IgD-negative memory B cell (primary cell): Measurements from ENCODE around the gene SLC23A2. TPM values are rescaled to one million over a fixed set of nuclear protein-coding genes. Genes with fewer than 3 reads are reported as not detected.

Experiments
- H3K27ac Mint-ChIP-seq, 3 donors: one replicate each; pipeline ENCODE4 v1.8.0; 2020 to 2022; ENCODE audit warnings: mild to moderate bottlenecking in 3 of 3, mixed read lengths in 3 of 3, moderate library complexity in 1 of 3
- H3K27me3 Mint-ChIP-seq: one replicate; pipeline ENCODE4 v1.8.0; 2021; ENCODE audit warnings: mixed read lengths
- H3K36me3 Mint-ChIP-seq: one replicate; pipeline ENCODE4 v1.8.0; 2020; ENCODE audit warnings: mild to moderate bottlenecking, mixed read lengths
- H3K4me1 Mint-ChIP-seq, 3 donors: one replicate each; pipeline ENCODE4 v1.8.0; 2020 to 2022; ENCODE audit warnings: mixed read lengths in 3 of 3, mild to moderate bottlenecking in 1 of 3
- H3K4me3 Mint-ChIP-seq, 4 donors: one replicate each; pipeline ENCODE4 v1.8.0; 2020 to 2022; ENCODE audit warnings: mild to moderate bottlenecking in 4 of 4, mixed read lengths in 4 of 4, moderate library complexity in 3 of 4
- H3K9me3 Mint-ChIP-seq, 3 donors: one replicate each; pipeline ENCODE4 v1.8.0; 2020 to 2021; ENCODE audit warnings: mixed read lengths in 3 of 3, mild to moderate bottlenecking in 1 of 3
- polyA plus RNA-seq: library from polyadenylated mRNA; unstranded; fragments of 300-500 nt; fragmentation: Illumina TruSeq; gene quantifications from one replicate; pipeline ENCODE4 v1.2.3, GENCODE V29; 2021

Gene SLC23A2
- polyA plus RNA-seq, 1 donor from 2014 or later: 11.3 TPM

DNA sequence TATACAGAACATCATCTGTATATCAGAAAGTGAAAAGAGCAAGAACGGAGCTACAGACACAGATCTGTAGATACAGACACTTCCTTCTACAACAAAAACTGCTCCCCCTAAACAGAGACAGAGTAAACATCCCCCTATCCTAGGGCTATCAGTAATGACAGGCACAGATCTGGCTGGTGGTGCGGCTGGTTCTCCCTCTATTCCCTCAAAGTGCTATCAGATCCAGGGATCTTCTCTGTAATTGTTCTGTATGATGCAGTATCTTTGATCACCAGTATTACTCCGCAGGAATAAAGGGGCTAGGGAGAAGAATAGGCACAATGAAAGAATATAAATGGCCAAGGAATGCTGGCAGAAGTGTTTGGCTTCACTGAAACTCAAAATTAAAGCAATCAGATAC, 80.7 kb downstream of the SLC23A2 start:
- H3K36me3 Mint-ChIP-seq: peaks cover 2% of the 10 kb centered on the region
- no peaks in the 10 kb centered on the region for H3K9me3 Mint-ChIP-seq
- no peak overlapping the region for H3K4me3 Mint-ChIP-seq
- peaks cover 23 to 49% (median 31%) of the 10 kb centered on the region in 3 donors for H3K4me1 Mint-ChIP-seq
- H3K27ac Mint-ChIP-seq: no peak overlapping the region
- H3K27me3 Mint-ChIP-seq: no peaks in the 10 kb centered on the region

DNA sequence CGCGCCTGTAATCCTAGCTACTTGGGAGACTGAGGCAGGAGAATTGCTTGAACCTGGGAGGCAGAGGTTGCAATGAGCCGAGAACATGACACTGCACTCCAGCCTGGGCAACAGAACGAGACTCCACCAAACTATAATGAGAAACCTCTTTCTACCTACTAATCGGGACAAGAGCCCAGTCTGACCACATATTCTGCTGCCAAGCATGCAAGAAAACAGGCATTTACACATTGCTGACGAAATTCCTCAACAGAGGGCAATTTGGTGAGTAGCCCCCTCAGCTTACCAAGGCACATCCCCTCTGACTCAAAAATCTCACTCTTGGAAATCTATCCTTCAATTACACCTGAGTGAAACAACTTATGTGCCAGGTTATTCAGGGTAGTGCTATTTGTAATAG, 81.2 kb downstream of the SLC23A2 start:
- H3K36me3 Mint-ChIP-seq: peaks cover under 1% of the 10 kb centered on the region
- H3K27me3 Mint-ChIP-seq: no peaks in the 10 kb centered on the region
- peaks cover 23 to 49% (median 30%) of the 10 kb centered on the region in 3 donors for H3K4me1 Mint-ChIP-seq
- H3K4me3 Mint-ChIP-seq: no peak overlapping the region
- no peaks in the 10 kb centered on the region for H3K9me3 Mint-ChIP-seq
- no peak overlapping the region for H3K27ac Mint-ChIP-seq

DNA sequence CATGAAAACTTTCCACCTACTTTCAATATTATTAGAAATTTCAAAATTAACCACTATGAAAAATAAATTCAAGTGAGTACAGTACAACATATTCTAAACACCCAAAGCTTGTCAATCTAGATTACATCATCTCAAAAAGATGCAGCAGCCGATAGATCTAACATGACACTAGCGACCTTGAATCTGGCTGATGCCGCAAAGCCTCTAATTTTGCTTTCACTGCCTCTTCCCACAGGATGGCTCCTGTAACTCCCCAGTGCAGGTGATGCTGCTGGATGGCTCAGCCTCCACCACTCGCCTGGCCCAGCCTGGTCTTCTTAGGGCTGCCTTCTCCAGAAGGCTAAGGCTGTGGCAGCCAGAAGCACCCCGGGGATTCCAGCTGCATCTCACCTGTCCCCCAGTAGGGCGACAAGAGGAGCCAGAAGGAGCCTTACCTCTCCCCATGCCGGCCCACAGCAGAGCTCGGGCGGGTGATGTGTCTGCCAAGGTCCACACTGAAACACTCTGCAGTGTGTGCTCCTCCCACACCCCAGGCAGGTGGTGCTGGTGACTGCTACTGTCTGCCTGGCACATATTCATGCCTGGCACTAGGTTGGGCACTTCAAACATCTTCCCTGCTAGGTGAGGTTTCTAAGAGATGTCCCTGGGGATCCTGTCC, 82.1 kb downstream of the SLC23A2 start:
- peaks cover 23 to 49% (median 30%) of the 10 kb centered on the region in 3 donors for H3K4me1 Mint-ChIP-seq
- H3K27ac Mint-ChIP-seq: no peak overlapping the region
- H3K4me3 Mint-ChIP-seq: no peak overlapping the region

GRCh38 chr20:4918473-4918872, 82.8 kb downstream of the SLC23A2 start:
- Mint-ChIP-seq H3K4me1 (peaks cover 23 to 53% (median 32%) of the 10 kb centered on the region in 3 donors), H3K36me3 (no peaks in the 10 kb centered on the region), H3K9me3 (no peaks in the 10 kb centered on the region), H3K27me3 (no peaks in the 10 kb centered on the region), H3K4me3 (peak overlapping the region in 1 of 4 donors; percentile 14), H3K27ac (peak overlapping the region in 1 of 3 donors; percentile 55)

More for the DNA sequence above, 82.1 kb downstream of the SLC23A2 start:
- no peaks in the 10 kb centered on the region for H3K36me3 Mint-ChIP-seq
- H3K9me3 Mint-ChIP-seq: no peaks in the 10 kb centered on the region
- H3K27me3 Mint-ChIP-seq: no peaks in the 10 kb centered on the region

- Mint-ChIP-seq H3K9me3 (no peaks in the 10 kb centered on the region), H3K4me3 (peak overlapping the region in 1 of 4 donors; percentile 61), H3K36me3 (no peaks in the 10 kb centered on the region), H3K27ac (peak overlapping the region in 1 of 3 donors; percentile 17), H3K27me3 (no peaks in the 10 kb centered on the region), H3K4me1 (peaks cover 23 to 52% (median 35%) of the 10 kb centered on the region in 3 donors)
Observed at GRCh38 chr20:4916971-4917881, 84.1 kb downstream of the SLC23A2 start.

GRCh38 chr20:4913147-4913546, 88.2 kb downstream of the SLC23A2 start:
- H3K27me3 Mint-ChIP-seq: no peaks in the 10 kb centered on the region
- H3K4me3 Mint-ChIP-seq: no peak overlapping the region
- peaks cover 6% of the 10 kb centered on the region for H3K36me3 Mint-ChIP-seq
- H3K27ac Mint-ChIP-seq: no peak overlapping the region
- peaks cover 10 to 24% (median 20%) of the 10 kb centered on the region in 3 donors for H3K4me1 Mint-ChIP-seq
- no peaks in the 10 kb centered on the region for H3K9me3 Mint-ChIP-seq

DNA sequence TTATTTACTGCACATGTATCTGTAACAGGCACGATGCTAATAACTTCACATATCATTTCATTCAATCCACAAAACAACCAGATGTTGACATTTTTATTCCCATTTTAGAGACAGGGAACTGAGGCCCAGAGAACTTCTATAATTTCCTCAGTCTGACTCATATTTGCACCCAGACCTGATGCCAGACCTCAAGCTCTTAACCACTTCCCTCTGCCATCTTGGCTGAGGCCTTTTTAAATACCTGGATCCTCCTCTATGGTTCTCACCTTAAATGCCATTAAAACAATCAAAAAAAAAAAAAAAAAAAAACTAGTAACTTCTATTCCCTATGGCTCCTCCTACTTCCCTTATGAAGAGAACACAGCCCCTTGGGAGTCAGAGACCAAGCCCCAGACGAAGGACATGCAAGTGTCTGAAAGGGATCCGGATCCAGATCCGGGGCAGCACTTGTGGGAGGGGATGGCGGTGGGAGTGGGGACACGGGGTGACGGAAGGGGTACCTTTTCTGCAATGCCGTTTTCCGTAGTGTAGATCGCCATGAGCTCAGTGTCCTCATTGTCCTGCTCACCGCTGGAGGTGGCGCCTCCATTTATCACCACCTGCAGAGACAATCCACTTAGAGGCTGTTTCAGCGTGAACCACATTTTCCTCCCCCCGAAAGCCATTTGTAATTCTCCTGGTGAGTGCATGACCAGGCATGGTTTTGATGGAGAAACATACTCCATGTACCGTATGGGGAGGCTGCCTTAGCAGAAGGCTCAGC, 88.7 kb downstream of the SLC23A2 start:
- H3K9me3 Mint-ChIP-seq: no peaks in the 10 kb centered on the region
- peaks cover 9% of the 10 kb centered on the region for H3K36me3 Mint-ChIP-seq
- H3K4me3 Mint-ChIP-seq: no peak overlapping the region
- peak overlapping the region in 1 of 3 donors; percentile 61 for H3K27ac Mint-ChIP-seq
- H3K4me1 Mint-ChIP-seq: peaks cover 8 to 28% (median 16%) of the 10 kb centered on the region in 3 donors
- H3K27me3 Mint-ChIP-seq: no peaks in the 10 kb centered on the region

DNA sequence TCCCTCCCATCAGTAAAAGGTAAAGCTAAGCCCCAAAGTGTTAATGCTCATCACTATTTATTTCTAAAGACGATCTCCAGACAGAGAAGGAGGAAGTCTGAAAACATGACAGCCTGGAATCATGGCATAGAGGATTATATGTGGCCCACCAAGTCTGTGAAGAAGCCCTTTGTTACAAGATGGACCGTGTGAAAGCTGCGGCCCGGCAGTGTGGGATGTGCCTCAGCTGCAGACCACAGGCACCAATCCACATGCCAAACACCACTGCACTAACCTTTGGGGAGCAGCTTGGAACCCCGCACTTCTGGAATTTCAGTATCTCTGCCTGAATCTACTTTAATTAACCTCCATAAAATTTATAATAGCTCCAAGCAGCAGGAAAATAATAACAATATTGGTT, 90.4 kb downstream of the SLC23A2 start:
- H3K9me3 Mint-ChIP-seq: no peaks in the 10 kb centered on the region
- peaks cover 2 to 16% (median 10%) of the 10 kb centered on the region in 3 donors for H3K4me1 Mint-ChIP-seq
- peaks cover 13% of the 10 kb centered on the region for H3K36me3 Mint-ChIP-seq
- no peak overlapping the region for H3K4me3 Mint-ChIP-seq
- H3K27ac Mint-ChIP-seq: no peak overlapping the region
- H3K27me3 Mint-ChIP-seq: no peaks in the 10 kb centered on the region

DNA sequence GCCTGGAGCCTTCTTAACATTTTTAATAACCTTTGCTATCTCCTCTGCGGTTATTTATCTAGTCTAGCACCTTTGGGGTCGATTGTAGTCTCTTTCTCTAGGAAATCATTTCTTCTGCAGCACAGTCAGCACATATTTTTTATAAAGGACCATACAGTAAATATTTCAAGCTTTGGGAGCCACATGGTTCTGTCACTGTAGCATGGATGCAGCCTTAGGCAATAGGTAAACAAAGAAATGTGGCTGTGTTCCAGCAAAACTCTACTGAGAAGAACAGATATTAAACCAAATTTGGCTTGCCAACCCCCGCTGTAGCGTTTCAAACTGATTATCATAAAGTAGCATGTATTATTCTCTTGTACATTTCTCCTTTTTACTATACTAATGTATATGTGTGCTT, 95.7 kb downstream of the SLC23A2 start:
- H3K27me3 Mint-ChIP-seq: no peaks in the 10 kb centered on the region
- H3K4me1 Mint-ChIP-seq: peaks cover 0 to 8% (median 4%) of the 10 kb centered on the region in 3 donors
- H3K9me3 Mint-ChIP-seq: no peaks in the 10 kb centered on the region
- H3K36me3 Mint-ChIP-seq: peaks cover 18% of the 10 kb centered on the region
- H3K27ac Mint-ChIP-seq: no peak overlapping the region
- H3K4me3 Mint-ChIP-seq: no peak overlapping the region

DNA sequence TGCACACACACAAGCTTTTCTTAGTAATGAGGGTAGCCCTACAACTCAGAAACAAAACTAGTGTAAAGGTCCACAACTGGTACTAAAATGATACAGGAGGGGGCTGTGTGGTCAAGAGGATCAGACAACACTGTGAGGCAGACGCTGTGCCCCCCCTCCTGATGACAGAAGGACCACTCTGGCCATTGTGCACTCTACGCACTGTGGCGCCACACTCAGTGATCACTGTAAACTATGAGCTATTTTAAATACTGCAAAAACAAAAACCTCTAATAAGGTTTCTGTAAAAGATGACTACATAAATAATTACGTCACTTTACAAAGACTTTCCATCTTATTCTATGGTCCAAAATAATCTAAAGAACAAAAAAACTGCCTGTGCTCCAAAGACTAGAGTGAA, 96.1 kb downstream of the SLC23A2 start:
- peak overlapping the region in 1 of 4 donors; percentile 8 for H3K4me3 Mint-ChIP-seq
- no peaks in the 10 kb centered on the region for H3K9me3 Mint-ChIP-seq
- no peaks in the 10 kb centered on the region for H3K27me3 Mint-ChIP-seq
- peak overlapping the region in 1 of 3 donors; percentile 78 for H3K27ac Mint-ChIP-seq
- H3K36me3 Mint-ChIP-seq: peaks cover 16% of the 10 kb centered on the region
- H3K4me1 Mint-ChIP-seq: peaks cover 0 to 8% (median 4%) of the 10 kb centered on the region in 3 donors

DNA sequence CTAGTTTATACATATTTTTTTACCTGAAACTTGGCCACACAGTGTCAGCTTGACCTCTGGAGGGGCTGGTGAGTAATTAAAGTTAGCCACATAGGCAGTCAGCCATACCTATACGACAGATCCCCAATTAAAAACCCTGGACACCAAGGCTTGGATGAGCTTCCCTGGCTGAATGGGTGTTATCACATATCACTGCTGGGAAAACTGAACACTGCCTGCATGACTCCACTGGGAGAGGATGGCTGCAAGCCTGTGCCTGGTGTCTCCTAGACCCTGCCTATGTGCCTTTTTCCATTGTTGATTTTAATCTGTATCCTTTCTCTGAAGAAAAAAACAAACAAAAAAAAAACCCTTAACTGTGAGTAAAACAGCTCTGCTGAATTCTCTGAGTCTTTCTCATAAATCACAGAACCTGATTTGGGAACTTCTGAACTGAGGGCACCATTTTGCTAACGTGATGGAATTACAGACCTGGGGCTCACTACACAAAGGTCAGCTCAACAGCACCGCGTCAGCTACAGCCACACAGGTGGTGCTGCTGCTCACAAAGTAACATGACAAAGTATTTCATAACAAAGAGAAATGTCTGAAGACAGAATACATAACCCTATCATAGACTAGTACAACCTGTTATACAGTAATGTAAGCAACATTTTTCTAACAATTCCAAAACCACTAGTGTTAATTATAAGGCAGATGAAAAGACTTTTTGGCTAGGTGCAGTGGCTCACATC, 97.0 kb downstream of the SLC23A2 start:
- no peaks in the 10 kb centered on the region for H3K9me3 Mint-ChIP-seq
- H3K27ac Mint-ChIP-seq: peak overlapping the region in 2 of 3 donors; percentile 41 to 78
- H3K27me3 Mint-ChIP-seq: no peaks in the 10 kb centered on the region
- peaks cover 16% of the 10 kb centered on the region for H3K36me3 Mint-ChIP-seq
- H3K4me1 Mint-ChIP-seq: peaks cover 0 to 8% (median 4%) of the 10 kb centered on the region in 3 donors
- H3K4me3 Mint-ChIP-seq: no peak overlapping the region

DNA sequence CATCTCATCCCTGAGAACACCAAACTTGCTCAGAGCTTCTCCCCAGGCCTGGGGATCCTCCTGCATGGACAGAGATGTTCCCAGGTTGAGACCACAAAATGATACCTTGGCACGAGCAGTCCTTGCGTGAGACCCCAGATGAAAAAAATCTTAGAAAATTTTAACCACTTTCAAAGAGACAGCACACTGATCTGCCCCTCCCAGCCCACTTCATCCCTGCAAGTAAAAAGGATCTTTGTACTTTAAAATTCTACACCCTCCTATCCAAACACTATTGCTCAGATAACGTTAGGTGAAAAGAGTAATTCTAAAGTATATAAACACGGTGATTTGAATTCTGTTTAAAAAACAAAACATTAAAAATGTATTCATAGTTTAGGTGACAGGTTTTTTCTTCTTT, 98.5 kb downstream of the SLC23A2 start:
- H3K36me3 Mint-ChIP-seq: peaks cover 14% of the 10 kb centered on the region
- peaks cover 0 to 6% (median 5%) of the 10 kb centered on the region in 3 donors for H3K4me1 Mint-ChIP-seq
- H3K9me3 Mint-ChIP-seq: no peaks in the 10 kb centered on the region
- H3K27ac Mint-ChIP-seq: no peak overlapping the region
- no peak overlapping the region for H3K4me3 Mint-ChIP-seq
- no peaks in the 10 kb centered on the region for H3K27me3 Mint-ChIP-seq

GRCh38 chr20:4901031-4901818, 100.1 kb downstream of the SLC23A2 start:
- Mint-ChIP-seq H3K27ac (no peak overlapping the region), H3K4me1 (peaks cover 4 to 12% (median 8%) of the 10 kb centered on the region in 3 donors), H3K4me3 (no peak overlapping the region), H3K9me3 (no peaks in the 10 kb centered on the region), H3K27me3 (no peaks in the 10 kb centered on the region), H3K36me3 (peaks cover 9% of the 10 kb centered on the region)
